SW 1271 (cell line): Measurements from ENCODE around the gene STK10.

Experiments
- DNase-seq, 2 experiments: peaks; one replicate each; lab custom pipeline; 2025; lab: John Stamatoyannopoulos, UW

Gene STK10

DNA sequence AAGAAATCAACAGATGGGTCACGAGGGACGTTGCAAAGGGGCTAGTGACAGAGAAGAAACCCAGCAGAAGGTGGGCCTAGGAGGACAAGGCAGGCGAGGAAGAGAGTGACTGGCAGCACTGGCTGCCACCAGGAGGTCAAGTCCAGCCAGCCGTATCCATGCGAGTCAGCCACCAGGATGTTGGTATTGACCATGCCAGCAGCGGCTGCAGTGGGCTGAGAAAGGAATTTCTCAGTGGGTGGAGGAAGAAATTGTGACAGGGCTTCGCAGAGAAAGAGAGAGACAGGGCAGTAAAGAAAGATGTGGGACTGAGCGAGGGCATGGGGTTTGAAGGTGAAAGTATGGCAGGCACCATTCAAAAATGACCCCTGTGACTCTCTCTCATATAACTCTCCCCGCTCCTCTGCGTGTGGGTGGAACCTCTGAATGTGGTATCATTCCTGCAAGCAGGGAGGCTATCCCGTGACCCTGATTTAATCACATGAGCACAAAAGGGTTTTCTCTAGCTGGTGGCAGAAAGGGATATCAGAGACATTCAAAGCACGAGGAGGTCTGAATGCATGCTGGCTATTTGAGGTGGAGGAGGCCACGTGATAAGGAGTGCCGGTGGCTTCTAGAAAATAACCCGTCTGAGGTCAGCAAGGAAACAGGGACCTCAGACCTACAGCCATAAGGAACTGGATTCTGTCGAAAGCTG, 136.2 kb downstream of the STK10 start:
- no peak for DNase-seq

DNA sequence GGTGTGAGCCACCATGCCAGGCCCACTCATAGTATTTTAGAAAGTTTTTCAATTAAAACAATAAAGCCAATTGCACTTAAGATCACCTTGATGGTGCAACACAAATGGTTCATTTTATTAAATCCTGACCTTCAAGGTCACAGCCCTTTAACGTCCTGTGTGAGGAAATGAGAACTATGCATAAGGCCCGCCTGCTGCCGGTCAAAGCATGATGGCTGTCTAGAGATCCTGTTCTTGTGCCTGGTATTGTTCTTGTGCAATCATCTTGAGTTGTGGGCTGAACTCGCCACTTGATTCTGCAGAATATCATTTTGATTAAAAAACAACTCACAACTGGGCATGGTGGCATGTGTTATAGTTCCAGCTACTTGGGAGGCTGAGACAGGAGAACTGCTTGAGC, 137.9 kb downstream of the STK10 start:
- no peak for DNase-seq

DNA sequence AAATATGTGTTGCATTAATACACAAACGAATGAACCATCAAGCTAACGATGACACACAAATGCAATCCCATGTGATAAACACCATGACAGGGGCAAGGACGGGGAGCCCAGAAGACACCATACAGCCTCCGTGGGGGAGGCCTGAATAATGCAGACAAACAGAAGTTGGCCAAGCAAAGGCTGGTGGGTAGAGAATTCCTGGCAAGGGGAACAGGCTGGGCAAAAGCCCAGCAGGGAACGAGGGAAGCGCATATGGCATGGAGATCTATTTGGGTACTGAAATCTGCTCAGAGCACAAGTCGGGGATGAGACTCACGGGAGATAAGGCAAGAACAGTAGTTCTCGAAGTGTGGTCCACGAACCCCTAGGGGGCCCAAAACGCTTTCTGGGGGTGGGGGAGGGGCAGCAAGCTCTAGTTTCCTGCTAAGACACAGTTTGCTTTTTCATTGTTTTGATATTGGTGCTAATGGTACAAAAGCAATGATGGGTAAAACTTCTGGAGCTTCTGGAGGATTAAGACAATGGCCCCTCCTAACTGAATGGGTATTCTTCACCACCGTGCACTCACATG, 138.7 kb downstream of the STK10 start:
- no peak for DNase-seq

DNA sequence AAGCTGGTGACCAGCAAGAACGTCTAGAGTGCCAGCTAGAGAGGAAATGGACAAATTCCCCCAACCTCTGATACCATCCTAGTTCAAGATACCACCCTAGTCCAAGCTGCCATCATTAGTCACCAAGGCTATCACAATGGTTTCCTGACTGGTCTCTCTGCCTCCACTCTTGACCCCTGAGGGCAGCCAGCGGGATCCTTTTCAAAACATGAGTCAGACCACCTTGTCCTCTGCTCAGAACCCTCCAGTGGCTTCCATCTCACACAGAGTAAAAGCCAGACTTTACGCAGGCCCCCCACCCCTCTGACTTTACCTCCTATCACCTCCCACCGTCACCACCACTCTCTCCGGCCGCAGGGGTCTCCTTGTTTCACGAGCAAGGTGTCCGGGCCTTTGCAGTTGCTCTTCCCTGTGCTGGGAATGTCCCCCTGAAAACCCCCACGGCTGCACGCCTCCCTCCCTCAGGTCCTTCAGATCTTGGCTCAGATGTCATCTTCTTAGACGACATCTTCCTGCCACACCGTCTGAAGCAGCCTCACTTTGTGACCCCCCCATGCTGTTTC, 139.4 kb downstream of the STK10 start:
- DNase-seq, result no peak

DNA sequence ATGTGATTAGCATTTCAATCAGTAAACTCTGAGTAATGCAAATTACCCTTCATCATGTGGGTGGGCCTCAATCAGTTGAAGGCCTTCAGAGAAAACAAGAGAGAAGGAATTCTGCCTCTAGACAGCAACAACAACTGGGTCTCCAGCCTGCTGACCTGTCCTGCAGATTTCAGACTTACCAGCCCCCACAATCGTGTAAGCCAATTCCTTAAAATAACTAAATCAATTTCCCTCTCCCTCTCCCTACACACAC, 139.9 kb downstream of the STK10 start:
- DNase-seq, result no peak

DNA sequence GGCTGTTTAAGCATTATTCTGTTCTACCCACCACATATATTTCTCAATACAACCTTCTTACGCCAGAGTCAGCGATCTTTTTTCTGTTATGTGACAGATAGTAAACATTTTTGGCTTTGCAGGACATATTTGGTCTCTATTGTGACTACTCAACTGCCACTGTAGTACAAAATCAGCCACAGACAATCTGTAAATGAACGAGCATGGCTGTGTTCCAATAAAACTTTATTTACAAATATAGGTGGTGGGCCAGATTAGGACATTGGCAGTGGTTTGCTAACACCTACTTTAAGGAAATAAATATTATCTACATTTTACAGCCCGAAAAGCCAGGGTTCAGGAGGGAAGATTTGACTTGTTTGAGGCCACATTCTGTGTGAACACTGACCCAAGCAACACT, 141.4 kb downstream of the STK10 start:
- no peak for DNase-seq

DNA sequence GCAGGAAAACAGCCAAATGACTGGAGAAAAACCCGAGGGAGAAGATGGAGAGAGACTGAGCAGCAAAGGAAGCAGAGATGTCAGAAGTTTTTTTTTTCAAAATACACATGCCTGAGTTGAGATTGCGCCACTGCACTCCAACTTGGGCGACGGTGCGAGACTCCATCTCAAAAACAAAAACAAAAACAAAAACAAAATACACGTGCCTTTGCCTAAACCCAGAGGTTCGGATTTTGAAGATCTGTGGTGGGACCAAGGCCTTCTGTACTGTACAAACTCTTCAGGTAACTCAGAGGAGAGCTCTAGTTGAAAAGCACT, 142.8 kb downstream of the STK10 start:
- no peak for DNase-seq

DNA sequence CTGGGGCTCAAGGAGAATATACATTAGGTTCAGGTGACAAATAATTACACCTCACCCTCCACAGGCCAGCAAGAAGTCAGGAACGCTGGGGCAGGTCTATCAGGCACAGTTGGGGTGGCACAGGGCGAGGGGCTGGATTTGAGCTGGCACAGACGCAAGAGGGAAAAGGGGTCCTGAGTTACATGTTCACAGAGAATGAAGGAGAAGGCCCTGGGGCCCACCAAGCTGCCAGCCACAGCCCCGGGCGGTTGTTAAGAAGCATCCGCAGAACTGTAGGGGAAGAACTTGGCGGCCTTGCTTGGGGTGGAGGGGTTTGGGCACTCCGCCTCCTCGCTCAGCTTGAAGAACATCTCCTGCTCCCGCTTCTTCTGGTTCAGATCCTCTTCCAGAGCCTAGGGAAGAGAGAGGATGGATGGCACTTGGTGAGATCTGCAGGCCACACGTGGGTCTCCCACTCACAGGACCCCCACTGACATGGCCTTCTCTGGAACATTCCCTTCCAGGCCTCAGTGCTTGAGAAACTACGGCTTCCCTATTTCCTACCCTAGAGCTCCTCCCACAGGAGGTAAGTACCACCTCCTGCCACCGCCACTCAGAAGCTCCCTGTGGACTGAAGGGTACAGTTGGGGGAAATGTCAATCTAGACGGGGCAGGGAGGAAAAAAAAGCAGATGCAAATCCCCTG, 143.3 kb downstream of the STK10 start:
- no peak for DNase-seq

DNA sequence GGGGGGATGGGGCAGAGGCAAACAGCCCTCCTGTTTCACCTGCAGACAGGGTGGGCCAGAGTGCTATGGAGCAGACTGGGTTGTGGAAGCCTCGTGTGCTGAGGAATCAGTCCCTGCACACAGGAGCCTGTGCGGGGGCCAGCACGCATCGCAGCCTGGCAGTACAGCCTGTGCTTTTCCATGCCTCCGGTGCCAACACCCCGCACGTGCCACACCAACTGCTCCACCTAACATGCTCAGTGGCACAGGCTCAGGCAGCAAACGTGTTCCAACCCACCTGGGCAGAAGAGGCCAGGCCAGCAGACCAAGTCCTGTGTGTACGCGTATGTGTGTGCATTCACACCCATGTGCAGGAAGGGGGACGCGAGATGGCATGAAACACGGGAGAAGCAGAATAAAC, 144.2 kb downstream of the STK10 start:
- no peak for DNase-seq

DNA sequence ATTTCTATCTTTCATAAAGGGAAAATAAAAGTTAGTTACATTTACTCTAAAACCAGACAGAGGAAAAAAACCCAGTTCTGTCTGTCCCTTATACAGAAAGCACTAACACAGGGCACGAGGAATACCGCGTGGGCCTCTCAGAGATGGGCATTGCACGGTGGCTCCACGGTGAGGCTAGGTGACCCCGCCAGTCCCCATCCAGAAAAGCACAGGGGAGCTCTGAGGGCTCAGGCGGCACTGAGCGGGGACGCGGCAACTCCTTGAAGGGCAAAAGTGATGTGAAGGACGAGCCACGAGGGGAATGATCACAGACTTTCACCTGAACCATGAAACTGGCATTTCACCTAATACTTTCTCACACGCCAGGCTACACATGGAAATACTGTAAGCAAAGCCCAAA, 145.8 kb downstream of the STK10 start:
- DNase-seq, result no peak

DNA sequence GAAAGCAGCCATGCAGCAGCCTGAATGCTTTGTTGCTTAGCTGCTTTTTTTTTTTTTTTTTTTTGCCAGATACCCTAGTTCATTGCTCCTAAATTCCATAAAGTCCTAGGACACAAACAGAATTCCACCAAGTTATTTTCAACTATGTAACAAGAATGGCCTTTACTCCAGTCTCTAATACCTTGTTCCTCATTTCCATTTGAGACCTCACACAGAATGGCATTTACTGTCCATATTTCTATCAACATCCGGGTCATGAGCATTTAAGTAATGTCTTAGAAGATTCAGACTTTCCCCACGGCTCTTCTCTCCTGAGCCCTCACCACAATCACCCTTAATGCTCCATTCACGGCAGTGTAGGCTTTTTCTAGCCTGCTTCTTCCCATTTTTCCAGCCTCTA, 149.9 kb downstream of the STK10 start:
- no peak for DNase-seq

DNA sequence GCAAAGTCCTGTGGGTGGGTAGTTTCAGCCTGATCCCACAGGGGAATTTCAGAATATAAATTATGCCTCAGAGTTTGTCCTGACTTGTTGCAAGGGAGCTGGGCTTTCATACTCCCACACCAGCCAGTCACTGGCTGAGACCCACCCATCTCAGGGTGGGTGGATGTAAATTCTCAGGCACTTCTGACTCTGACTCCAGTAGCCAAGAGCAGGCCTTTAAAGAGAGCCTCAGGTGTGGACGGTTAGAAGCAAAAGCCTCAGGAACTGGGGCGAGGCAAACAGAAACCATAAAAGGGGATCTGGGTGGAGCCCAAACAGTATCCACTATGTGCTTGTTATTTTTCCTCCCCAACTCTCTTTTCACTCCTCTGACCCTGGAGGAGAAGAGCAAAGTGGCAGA, 153.0 kb downstream of the STK10 start:
- DNase-seq, result no peak

DNA sequence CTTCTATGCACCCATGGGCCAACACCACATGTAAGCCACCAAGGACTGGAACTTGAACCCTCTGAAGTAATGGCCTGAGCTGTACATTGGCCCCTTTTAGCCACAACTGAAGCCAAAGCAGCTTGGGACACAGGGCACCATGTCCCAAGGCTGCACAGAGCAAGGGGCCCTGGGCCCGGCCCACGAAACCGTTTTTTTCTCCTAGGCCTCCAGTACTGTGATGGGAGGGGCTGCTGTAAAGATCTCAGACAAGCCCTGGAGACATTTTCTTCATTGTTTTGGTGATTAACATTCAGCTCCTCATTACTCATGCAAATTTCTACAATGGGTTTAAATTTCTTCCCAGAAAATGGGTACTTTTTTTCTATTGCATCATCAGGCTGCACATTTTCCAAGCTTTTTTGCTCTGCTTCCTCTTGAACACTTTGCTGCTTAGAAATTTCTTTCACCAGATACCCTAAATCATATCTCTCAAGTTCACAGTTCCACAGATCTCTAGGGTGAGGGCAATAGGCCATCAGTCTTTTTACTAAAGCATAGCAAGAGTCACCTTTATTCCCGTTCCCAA, 156.0 kb downstream of the STK10 start:
- DNase-seq, result no peak

DNA sequence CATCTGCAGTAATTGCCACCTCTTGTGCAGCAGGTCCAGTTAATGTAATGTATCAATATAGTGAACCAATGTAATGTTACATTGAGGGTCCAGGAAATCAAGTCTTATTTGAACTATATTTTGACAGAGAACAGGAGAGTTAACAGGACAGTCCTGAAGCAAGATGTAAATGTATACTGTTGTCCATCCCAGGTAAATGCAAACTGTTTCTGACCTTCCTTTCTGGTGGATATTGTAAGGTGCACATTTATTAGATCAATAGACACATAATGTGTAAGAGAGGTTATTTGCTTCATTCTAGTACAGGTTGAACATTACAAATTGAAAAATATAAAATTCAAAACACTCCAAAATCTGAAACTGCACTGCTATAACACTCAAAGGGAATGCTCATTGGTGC, 158.1 kb downstream of the STK10 start:
- no peak for DNase-seq

DNA sequence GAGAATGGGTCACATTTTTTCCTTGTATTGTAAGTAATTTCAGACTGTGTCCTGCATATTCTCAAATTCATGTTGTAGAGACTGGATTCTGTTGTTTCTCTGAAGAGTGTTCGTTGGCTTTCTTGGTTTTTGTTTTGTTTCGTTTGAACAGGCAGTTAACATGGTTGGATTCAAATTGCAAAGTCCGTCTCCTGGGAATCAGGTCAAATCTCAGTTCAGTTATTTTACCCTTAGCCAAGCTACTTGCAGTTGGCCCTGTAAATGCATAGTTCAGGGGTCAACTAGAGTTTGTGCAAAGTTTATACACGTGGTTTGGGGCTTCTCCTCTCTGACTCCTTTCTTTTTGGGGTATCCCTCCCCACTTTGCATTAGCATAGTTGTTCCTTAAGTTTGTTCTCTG, 159.9 kb downstream of the STK10 start:
- no peak for DNase-seq

DNA sequence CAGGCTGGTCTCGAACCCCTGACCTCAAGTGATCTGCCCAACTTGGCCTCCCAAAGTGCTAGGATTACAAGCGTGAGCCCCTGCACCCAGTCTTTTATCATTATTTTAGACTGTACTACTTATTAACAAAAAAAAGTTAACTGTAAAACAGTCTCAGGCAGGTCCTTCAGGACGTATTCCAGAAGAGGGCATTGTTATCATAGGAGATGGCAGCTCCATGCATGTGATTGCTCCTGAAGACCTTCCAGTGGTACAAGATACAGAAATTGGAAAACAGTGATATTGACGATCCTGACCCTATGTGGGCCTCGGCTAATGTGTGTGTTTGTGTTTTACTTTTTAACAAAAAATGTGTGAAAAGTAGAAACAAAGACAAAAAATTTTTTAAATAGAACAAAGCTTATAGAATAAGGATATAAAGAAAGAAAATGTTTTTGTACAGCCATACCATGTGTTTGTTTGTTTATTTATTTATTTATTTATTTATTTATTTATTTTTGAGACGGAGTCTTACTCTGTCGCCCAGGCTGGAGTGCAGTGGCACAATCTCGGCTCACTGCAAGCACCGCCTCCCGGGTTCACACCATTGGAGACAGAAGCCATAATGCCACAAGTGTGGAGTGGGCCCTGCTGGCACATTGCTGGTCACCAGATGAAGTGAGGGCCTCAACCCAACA, 167.8 kb downstream of the STK10 start:
- peak in 1 of 2 experiments; percentile 18 for DNase-seq

DNA sequence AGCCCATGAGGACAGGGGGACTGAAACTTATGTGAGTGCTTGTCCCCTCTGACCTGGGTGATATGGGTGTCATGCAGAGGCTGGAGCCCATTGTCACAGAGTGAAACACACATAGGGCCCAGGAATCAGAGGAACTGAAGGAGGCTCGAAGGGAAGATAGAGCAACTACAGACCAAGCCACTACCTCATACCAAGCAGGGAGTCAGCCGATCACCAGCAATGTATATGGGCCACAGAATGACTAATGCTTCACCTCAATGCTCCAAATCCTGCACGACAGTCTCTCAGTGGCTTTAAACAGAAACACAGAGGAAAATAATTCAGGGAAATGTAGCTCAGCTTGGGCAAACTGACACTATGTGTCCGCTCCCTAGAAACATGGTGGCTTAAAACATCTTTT, 172.7 kb downstream of the STK10 start:
- DNase-seq, result no peak

DNA sequence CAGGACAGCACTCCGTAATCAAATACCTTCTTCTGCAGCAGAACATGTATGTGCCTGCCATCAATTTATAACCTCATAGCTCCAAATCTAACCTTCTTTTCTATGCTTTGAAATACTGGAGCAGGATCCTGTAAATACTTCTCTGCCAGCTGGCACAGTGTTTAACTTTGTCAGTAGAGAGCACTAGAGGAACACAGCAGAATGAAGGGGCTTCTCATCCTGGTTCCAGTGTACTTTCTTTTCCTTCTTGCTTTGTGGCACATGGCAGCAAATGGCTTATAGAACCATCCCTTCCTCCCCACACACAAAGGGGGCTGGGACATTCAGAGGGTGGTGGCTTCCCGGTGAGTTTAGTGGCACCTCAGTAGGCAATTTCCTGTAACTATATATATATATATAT, 177.7 kb downstream of the STK10 start:
- DNase-seq, result peak in 1 of 2 experiments; percentile 42

DNA sequence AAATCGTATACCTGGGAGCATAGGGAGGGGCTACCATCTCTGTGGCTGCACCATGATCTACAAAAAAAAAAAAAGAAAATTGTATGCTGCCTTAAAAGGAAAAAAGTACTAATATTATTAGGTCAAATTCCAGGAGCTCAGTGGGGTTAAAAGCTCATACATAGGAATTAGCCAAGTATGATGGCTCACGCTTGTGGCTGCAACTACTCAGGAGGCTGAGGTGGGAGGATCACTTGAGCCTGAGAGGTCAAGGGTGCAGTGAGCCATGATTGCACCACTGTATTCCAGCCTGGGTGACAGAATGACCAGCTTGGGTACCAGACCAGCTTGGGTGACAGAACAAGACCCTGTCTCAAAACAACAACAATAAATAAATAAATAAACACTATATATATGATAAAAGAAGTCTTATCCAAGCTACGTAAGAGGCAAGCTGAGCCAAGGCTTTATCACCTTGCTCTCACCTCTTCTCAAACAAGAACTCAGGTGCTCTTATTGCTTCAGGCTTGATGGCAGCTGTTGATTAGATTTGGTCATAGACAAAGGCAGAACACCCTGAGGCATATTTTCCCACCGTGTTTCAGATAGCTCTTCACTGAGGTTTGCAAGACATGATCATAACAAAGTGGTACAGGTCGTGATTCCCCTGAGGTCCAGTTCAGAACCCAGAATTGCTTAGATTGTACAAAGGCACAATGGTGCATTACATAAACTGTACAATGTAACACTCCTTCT, 178.3 kb downstream of the STK10 start:
- DNase-seq, result no peak

DNA sequence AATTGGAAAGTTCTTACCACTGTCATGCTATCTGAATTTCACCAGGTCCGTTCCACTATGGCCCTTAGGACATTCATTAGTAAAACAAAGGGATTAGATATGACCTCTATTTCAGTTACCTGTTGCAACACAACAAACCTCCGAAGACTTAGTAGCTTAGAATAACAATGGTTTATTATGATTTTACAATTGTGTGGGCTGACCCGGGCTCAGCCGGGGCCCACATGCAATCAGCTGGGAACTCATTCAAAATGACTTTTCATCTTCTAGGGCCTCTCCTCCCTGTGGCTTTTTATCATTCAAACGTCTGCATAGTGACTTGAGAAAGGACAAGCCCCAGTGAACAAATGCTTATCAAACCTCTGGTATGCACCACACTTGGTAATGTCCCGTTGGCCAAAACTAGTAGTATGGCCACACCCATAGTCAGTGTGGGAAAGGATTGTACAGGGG, 179.3 kb downstream of the STK10 start:
- no peak for DNase-seq

DNA sequence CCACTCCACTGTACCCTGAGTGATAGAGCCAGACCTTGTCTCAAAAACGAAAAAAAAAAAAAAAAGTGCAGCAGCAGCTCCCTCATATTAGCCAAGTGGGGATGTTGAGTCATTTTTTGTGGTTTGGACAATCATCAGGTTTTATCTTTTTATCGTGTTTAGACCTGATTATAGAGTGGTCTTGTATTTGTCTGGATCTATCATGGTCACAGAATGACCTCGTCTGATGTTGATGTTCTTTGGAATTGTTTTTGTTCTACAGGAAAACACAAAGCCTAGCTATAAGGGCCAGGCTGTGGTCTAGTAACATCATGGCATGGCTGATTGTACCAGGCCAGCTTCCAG, 179.9 kb downstream of the STK10 start:
- DNase-seq, result no peak
